ENCODE measurements around the gene TSPAN5.

- TF ChIP-seq, protein P1, sequence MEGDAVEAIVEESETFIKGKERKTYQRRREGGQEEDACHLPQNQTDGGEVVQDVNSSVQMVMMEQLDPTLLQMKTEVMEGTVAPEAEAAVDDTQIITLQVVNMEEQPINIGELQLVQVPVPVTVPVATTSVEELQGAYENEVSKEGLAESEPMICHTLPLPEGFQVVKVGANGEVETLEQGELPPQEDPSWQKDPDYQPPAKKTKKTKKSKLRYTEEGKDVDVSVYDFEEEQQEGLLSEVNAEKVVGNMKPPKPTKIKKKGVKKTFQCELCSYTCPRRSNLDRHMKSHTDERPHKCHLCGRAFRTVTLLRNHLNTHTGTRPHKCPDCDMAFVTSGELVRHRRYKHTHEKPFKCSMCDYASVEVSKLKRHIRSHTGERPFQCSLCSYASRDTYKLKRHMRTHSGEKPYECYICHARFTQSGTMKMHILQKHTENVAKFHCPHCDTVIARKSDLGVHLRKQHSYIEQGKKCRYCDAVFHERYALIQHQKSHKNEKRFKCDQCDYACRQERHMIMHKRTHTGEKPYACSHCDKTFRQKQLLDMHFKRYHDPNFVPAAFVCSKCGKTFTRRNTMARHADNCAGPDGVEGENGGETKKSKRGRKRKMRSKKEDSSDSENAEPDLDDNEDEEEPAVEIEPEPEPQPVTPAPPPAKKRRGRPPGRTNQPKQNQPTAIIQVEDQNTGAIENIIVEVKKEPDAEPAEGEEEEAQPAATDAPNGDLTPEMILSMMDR (IDR thresholded peaks at IDR 0.05): no peak
- TF ChIP-seq POLR2A (IDR thresholded peaks at IDR 0.05) (no peak), EP300 (IDR thresholded peaks at IDR 0.05) (no peak)
These were observed 206.3 kb downstream of the TSPAN5 start for GRCh38 chr4:98452091-98452490.

Measured in suprapubic skin (tissue), 3 donors.